Measurements from ENCODE around the gene ZNF804A. TPM values are rescaled to one million over a fixed set of nuclear protein-coding genes. Genes with fewer than 3 reads are reported as not detected.

ZNF804A gene
- total and polyA plus RNA-seq, 9 donors, result 0.07 to 0.28 (median 0.18) TPM; not detected in 3

DNA sequence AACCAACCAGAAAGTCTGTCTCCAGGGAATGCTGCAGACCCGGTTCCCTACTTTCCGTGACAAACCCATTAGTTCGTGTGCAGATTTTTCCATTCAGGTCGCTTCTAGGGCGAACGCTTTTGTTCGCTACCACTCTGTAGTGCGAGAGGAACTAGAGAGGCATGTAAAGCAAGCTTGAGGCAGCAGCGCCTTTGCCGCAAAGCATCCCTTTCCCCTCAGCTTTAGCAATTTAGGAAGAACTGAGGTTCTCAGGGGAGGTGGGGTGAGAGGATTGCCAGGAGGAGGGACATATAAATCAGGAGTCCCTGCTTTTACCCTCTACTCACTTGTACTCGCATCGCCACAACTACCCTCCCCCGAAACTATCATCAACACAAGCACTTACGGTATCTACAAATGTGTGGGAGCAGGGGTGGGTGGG lies 748 bp upstream of the ZNF804A start:
- H3K4me1 ChIP-seq (ENCODE audit: insufficient read depth), result peaks cover 6% of the 10 kb centered on the region
- intact Hi-C loops (cut with DNase I), result no loop called here
- peak in 1 of 5 donors; percentile 16 for DNase-seq
- H3K4me3 ChIP-seq, result peak overlapping the region; percentile 42
- H3K36me3 ChIP-seq, result no peaks in the 10 kb centered on the region
- no peaks in the 10 kb centered on the region for H3K27me3 ChIP-seq
- H3K27ac ChIP-seq, result no peak overlapping the region
- TF ChIP-seq EP300 (IDR thresholded peaks at IDR 0.05) (no peak), POLR2A (IDR thresholded peaks at IDR 0.05) (no peak)
- TF ChIP-seq, protein P1, sequence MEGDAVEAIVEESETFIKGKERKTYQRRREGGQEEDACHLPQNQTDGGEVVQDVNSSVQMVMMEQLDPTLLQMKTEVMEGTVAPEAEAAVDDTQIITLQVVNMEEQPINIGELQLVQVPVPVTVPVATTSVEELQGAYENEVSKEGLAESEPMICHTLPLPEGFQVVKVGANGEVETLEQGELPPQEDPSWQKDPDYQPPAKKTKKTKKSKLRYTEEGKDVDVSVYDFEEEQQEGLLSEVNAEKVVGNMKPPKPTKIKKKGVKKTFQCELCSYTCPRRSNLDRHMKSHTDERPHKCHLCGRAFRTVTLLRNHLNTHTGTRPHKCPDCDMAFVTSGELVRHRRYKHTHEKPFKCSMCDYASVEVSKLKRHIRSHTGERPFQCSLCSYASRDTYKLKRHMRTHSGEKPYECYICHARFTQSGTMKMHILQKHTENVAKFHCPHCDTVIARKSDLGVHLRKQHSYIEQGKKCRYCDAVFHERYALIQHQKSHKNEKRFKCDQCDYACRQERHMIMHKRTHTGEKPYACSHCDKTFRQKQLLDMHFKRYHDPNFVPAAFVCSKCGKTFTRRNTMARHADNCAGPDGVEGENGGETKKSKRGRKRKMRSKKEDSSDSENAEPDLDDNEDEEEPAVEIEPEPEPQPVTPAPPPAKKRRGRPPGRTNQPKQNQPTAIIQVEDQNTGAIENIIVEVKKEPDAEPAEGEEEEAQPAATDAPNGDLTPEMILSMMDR (IDR thresholded peaks at IDR 0.05), result no peak
- 0 to 2% (median 2%) methylated on average over 14 of the region's 14 CpGs for WGBS, 3 donors
- H3K9me3 ChIP-seq, result no peaks in the 10 kb centered on the region

DNA sequence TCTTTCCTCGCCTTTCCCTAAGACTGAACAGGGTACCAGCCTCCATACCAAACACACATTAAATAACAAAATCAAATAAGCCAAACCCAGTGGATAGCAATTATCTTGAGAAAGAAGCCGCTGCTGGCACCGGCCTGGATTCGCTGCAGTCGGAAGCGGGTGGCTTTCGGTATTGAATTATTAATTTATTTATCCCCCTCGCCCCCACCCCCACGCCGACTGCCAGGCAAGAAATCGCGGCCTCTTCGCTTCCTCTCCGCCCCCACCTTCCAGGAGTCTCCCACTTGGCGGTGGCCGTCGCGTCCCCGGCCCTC lies 370 bp upstream of the ZNF804A start:
- DNase-seq, result no peak
- peak overlapping the region; percentile 42 for H3K4me3 ChIP-seq
- no peaks in the 10 kb centered on the region for H3K27me3 ChIP-seq
- H3K9me3 ChIP-seq, result no peaks in the 10 kb centered on the region
- TF ChIP-seq, protein P1 (IDR thresholded peaks at IDR 0.05), result no peak
- no peak for TF ChIP-seq POLR2A (IDR thresholded peaks at IDR 0.05)
- TF ChIP-seq EP300 (IDR thresholded peaks at IDR 0.05), result no peak
- H3K4me1 ChIP-seq (ENCODE audit: insufficient read depth), result peaks cover 6% of the 10 kb centered on the region
- H3K27ac ChIP-seq, result no peak overlapping the region
- 0 to 1% (median 1%) methylated on average over 18 to 19 of the region's 19 CpGs for WGBS, 3 donors
- intact Hi-C loops (cut with DNase I), result no loop called here
- no peaks in the 10 kb centered on the region for H3K36me3 ChIP-seq

DNA sequence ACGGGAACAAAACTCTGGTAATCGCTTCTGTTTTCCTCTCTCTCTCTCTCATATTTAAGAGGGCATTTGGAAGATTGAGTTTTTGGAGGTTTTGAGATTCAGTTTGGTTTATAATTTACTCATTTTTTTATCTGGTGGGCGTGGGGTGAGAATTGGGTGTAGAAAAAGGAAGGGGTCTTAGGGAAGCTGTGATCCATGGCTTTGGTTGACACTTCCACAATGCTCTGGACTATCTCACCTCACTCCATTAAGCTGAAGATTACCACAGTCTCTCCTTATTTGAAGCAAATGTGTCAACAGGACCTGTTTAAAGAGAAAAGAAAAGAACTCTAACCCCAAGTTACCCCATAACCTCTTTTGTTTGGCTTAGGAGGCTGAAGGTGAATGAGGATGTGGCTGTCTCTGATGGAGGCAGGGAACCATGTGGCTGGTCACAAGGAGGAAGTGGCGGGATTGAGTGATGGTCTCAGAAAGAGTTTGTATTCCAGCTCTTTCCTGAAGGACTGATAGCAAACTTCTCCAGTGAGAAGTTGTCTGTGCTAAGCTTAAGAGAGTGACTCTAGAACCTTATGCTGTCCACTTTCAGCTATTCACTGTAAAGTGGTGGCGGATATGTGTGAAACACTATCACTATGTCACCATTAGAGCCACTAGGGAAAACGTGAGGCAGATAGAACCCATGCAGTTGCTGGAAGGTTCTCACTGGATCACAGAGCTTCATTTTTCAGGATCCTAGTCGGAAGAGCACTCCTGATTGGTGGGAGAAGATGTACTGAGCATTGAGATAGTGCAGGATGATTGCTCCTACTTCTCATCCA lies 934 bp downstream of the ZNF804A start:
- DNase-seq, result no peak
- no peaks in the 10 kb centered on the region for H3K27me3 ChIP-seq
- peak overlapping the region; percentile 42 for H3K4me3 ChIP-seq
- no peaks in the 10 kb centered on the region for H3K36me3 ChIP-seq
- WGBS, 3 donors, result 41 to 47% (median 43%) methylated on average over 7 of the region's 7 CpGs
- intact Hi-C loops (cut with DNase I), result no loop called here
- TF ChIP-seq EP300 (IDR thresholded peaks at IDR 0.05), result no peak
- TF ChIP-seq, protein P1 (IDR thresholded peaks at IDR 0.05), result no peak
- TF ChIP-seq POLR2A (IDR thresholded peaks at IDR 0.05), result no peak
- H3K27ac ChIP-seq, result no peak overlapping the region
- peaks cover 6% of the 10 kb centered on the region for H3K4me1 ChIP-seq (ENCODE audit: insufficient read depth)
- H3K9me3 ChIP-seq, result no peaks in the 10 kb centered on the region

DNA sequence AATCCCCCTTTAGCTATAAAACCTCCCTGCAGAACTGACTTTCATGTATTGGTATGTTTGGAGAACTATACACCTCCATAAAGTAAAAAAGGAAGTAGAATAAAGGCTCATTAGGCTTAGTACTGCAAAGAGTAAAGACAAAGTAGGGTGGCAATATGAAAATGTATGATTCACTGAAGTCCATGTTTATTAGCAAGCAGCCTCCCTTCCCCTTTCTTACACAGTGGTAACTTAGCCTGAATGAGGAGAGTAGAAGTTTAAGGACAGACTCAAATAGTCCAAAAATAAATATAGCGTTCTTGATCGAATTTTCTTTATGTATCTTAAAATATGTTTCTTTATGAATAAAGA lies 1.5 kb downstream of the ZNF804A start:
- no peaks in the 10 kb centered on the region for H3K9me3 ChIP-seq
- intact Hi-C loops (cut with DNase I), result no loop called here
- no peak overlapping the region for H3K4me3 ChIP-seq
- no peak overlapping the region for H3K27ac ChIP-seq
- TF ChIP-seq EP300 (IDR thresholded peaks at IDR 0.05) (no peak), POLR2A (IDR thresholded peaks at IDR 0.05) (no peak)
- TF ChIP-seq, protein P1 (IDR thresholded peaks at IDR 0.05), result no peak
- H3K36me3 ChIP-seq, result no peaks in the 10 kb centered on the region
- H3K4me1 ChIP-seq (ENCODE audit: insufficient read depth), result peaks cover 6% of the 10 kb centered on the region
- H3K27me3 ChIP-seq, result peaks cover under 1% of the 10 kb centered on the region
- 86 to 92% (median 88%) methylated on average over 2 of the region's 2 CpGs for WGBS, 3 donors
- DNase-seq, result no peak
